ENCODE results near the gene KCNQ1.

GRCh38 chr11:2553886-2554285 is 109.1 kb downstream of the KCNQ1 start:
- TF ChIP-seq CTCF (IDR thresholded peaks at IDR 0.05): no peak
- TF ChIP-seq POLR2AphosphoS5 (IDR thresholded peaks at IDR 0.05): no peak

All from gastroesophageal sphincter (tissue), 3 donors.